GM19099 (cell line): ENCODE data around the gene SLC2A9.

ENCODE experiments used
- POLR2A ChIP-seq: IDR thresholded peaks from 3 replicates; pipeline ENCODE4 v1.6.1; 2011; ENCODE audit warnings: low read depth; ENCODE audit not compliant: insufficient read length; ENCODE audit errors: extremely low read depth

Gene SLC2A9

GRCh38 chr4:9969526-9970398 is 51.5 kb downstream of the SLC2A9 start:
- TF ChIP-seq POLR2A, result no peak

DNA sequence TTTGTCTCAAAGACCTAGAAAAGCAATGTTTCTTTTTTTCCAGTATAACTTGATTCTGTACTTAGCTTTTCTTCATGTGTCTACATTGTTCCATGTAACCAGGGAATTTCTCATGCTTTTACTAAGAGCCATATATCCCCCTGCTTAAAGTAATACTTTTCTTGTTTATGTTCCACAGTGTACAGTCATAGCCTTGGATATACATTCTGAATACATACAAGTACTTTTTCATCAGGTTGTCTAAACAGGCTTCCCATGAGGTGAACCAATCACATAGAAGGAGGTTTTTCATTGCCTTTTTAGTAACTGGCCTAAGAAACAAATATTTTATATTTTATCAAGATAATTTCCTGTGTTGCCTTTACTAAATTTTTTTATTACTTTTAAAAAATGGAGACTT is 52.8 kb downstream of the SLC2A9 start:
- TF ChIP-seq POLR2A, result no peak

GRCh38 chr4:9964879-9965278 is 56.4 kb downstream of the SLC2A9 start:
- TF ChIP-seq POLR2A, result no peak

GRCh38 chr4:9963328-9963727 is 58.0 kb downstream of the SLC2A9 start:
- TF ChIP-seq POLR2A, result no peak

- no peak for TF ChIP-seq POLR2A
These were observed 58.5 kb downstream of the SLC2A9 start for GRCh38 chr4:9962611-9963314.

DNA sequence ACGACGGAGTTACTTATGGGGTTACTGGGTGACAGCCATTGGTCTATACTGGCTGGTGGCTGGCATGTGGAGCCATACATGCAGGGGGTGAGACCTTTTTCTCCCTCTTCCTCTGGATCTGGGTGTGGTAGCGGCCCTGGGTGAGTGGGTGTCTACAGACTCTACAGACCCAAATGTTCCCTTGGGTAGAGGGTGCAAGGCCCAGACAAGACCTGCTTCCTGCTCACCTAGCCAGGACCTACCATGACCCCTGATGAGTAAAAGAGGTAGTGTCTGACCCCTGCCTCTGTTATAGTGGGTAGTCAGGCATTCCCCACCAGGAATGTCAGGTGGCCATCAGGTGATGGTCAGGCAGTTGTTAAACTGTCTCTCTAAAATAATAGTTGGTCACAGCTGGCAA is 66.8 kb downstream of the SLC2A9 start:
- TF ChIP-seq POLR2A, result no peak

- no peak for TF ChIP-seq POLR2A
These were observed 68.2 kb downstream of the SLC2A9 start for GRCh38 chr4:9953089-9953488.

- no peak for TF ChIP-seq POLR2A
These were observed 68.8 kb downstream of the SLC2A9 start for GRCh38 chr4:9952415-9952950.

GRCh38 chr4:9949573-9949972 is 71.7 kb downstream of the SLC2A9 start:
- no peak for TF ChIP-seq POLR2A

- TF ChIP-seq POLR2A, result no peak
These were observed 73.9 kb downstream of the SLC2A9 start for GRCh38 chr4:9947168-9948062.

- no peak for TF ChIP-seq POLR2A
These were observed 75.1 kb downstream of the SLC2A9 start for GRCh38 chr4:9946170-9946569.

- TF ChIP-seq POLR2A, result no peak
These were observed 76.6 kb downstream of the SLC2A9 start for GRCh38 chr4:9944431-9945425.

- TF ChIP-seq POLR2A, result no peak
These were observed 77.5 kb downstream of the SLC2A9 start for GRCh38 chr4:9943761-9944160.
